H1 (cell line): Measurements from ENCODE around the gene CNNM2. TPM values are rescaled to one million over a fixed set of nuclear protein-coding genes. Genes with fewer than 3 reads are reported as not detected.
"Not testable (repeated sequence)": the region's sequence is repeated elsewhere in the genome, so short reads cannot be mapped to it uniquely, and the experiment has no call there.

ENCODE experiments used
- CTCF ChIA-PET: fragments of 300-600 bp; sonication (Branson Sonifier 250); formaldehyde crosslinking; loops from one replicate; lab custom pipeline; 2021; ENCODE audit not compliant: partially characterized antibody; lab: Charles Lee
- POLR2A ChIA-PET: fragments of 300-600 bp; sonication (Branson Sonifier 250); formaldehyde crosslinking; loops from one replicate; lab custom pipeline; 2021; ENCODE audit warnings: inconsistent platforms; ENCODE audit not compliant: partially characterized antibody; lab: Charles Lee
- DNase-seq, 2 experiments: peaks; one replicate each; pipeline versions ENCODE4 v3.0.0 to v3.0.0-alpha.2; 2010 to 2022; ENCODE audit warnings: low spot score in 2 of 2, low read depth in 1 of 2, mixed read lengths in 1 of 2
- FAIRE-seq: peaks from 2 replicates; lab custom pipeline; 2011; peaks lifted over from hg19 to GRCh38; lab: Jason Lieb, UNC
- H2AFZ ChIP-seq: 2 replicates; pipeline ENCODE4 v1.8.1; 2012; ENCODE audit warnings: low read length, inconsistent platforms
- H2AK5ac ChIP-seq: 2 replicates; pipeline ENCODE4 v1.6.1; 2013; ENCODE audit warnings: low read depth, low read length
- H2BK120ac ChIP-seq: replicated peaks from 2 replicates; pipeline ENCODE3; 2013; ENCODE audit warnings: low read depth, low read length, inconsistent platforms
- H2BK12ac ChIP-seq: 2 replicates; pipeline ENCODE4 v1.6.1; 2013; ENCODE audit warnings: low read depth, low read length
- H2BK15ac ChIP-seq: 2 replicates; pipeline ENCODE4 v1.6.1; 2013; ENCODE audit warnings: low read length
- H2BK20ac ChIP-seq: 2 replicates; pipeline ENCODE4 v1.6.1; 2013; ENCODE audit warnings: low read length
- H2BK5ac ChIP-seq: 2 replicates; pipeline ENCODE4 v1.6.1; 2013; ENCODE audit warnings: low read depth, low read length
- H3K14ac ChIP-seq: 2 replicates; pipeline ENCODE4 v1.6.1; 2013; ENCODE audit warnings: inconsistent platforms; ENCODE audit not compliant: insufficient read length
- H3K18ac ChIP-seq: 2 replicates; pipeline ENCODE4 v1.6.1; 2013; ENCODE audit warnings: low read length; ENCODE audit errors: extremely low read depth
- H3K23ac ChIP-seq: 2 replicates; pipeline ENCODE4 v1.6.1; 2013; ENCODE audit warnings: inconsistent platforms; ENCODE audit not compliant: insufficient read length
- H3K23me2 ChIP-seq: 2 replicates; pipeline ENCODE4 v1.6.1; 2013; ENCODE audit warnings: low read depth, low read length
- H3K27ac ChIP-seq: 2 replicates; pipeline ENCODE4 v1.6.1; 2011; ENCODE audit warnings: low read depth, low read length, inconsistent platforms
- H3K27me3 ChIP-seq, 4 experiments: replicated peaks in 1 of 4; 1 replicate in 1 of 4; 2 replicates in 3 of 4; pipeline versions ENCODE4 v1.6.1 to v1.8.1; 2011 to 2013; ENCODE audit warnings: low read length in 3 of 4, mild to moderate bottlenecking in 3 of 4, inconsistent platforms in 2 of 4, mixed read lengths in 2 of 4, moderate library complexity in 1 of 4; ENCODE audit not compliant: control insufficient read depth in 3 of 4, insufficient read depth in 3 of 4; ENCODE audit errors: extremely low read depth in 1 of 4
- H3K36me3 ChIP-seq, 4 experiments: 2 replicates each; pipeline versions ENCODE4 v1.6.1 to v1.8.1; 2011 to 2013; ENCODE audit warnings: mild to moderate bottlenecking in 4 of 4, low read length in 3 of 4, moderate library complexity in 2 of 4, control low read depth in 1 of 4, inconsistent platforms in 1 of 4; ENCODE audit not compliant: insufficient read depth in 4 of 4, control insufficient read depth in 2 of 4
- H3K4ac ChIP-seq: replicated peaks from 2 replicates; pipeline ENCODE3; 2013; ENCODE audit warnings: low read length, low read depth, mixed read lengths, inconsistent platforms; ENCODE audit not compliant: insufficient read length
- H3K4me1 ChIP-seq, 4 experiments: replicated peaks in 1 of 4; 1 replicate in 1 of 4; 2 replicates in 3 of 4; pipeline versions ENCODE4 v1.6.1 to v1.8.1; 2011 to 2013; ENCODE audit warnings: low read length in 3 of 4, inconsistent platforms in 2 of 4, mixed read lengths in 1 of 4; ENCODE audit not compliant: insufficient read depth in 4 of 4, control insufficient read depth in 3 of 4
- H3K4me2 ChIP-seq, 2 experiments: 2 replicates each; pipeline versions ENCODE4 v1.6.1 to v1.8.1; 2011 to 2013; ENCODE audit warnings: low read depth in 2 of 2, low read length in 2 of 2, control low read depth in 1 of 2, inconsistent platforms in 1 of 2, mild to moderate bottlenecking in 1 of 2; ENCODE audit not compliant: insufficient read depth in 1 of 2
- H3K4me3 ChIP-seq, 4 experiments: fragments of 200-600, 300-600 bp in 1 of 4; sonication (generic), shearing (Covaris generic), sonication (Bioruptor Twin) in 1 of 4; 2 replicates each; pipeline versions ENCODE4 v1.5.1 to v1.8.1; 2011 to 2016; ENCODE audit warnings: low read length in 4 of 4, low read depth in 3 of 4, control low read depth in 2 of 4, inconsistent platforms in 2 of 4, mild to moderate bottlenecking in 2 of 4, mixed read lengths in 1 of 4, moderate library complexity in 1 of 4; ENCODE audit not compliant: insufficient read depth in 2 of 4; ENCODE audit errors: extremely low read depth in 1 of 4
- H3K56ac ChIP-seq: replicated peaks from 2 replicates; pipeline ENCODE3; 2013; ENCODE audit warnings: low read depth, mild to moderate bottlenecking, mixed read lengths, low read length, inconsistent platforms; ENCODE audit not compliant: insufficient read length
- H3K79me1 ChIP-seq: 2 replicates; pipeline ENCODE4 v1.6.1; 2013; ENCODE audit warnings: low read depth, low read length, control low read depth
- H3K79me2 ChIP-seq, 2 experiments: 2 replicates each; pipeline versions ENCODE4 v1.6.1 to v1.8.1; 2012 to 2013; ENCODE audit warnings: low read length in 2 of 2, mild to moderate bottlenecking in 2 of 2, inconsistent platforms in 1 of 2; ENCODE audit not compliant: insufficient read depth in 2 of 2, control insufficient read depth in 1 of 2
- H3K9ac ChIP-seq, 4 experiments: replicated peaks in 1 of 4; 1 replicate in 1 of 4; 2 replicates in 3 of 4; pipeline versions ENCODE4 v1.6.1 to v1.8.1; 2011 to 2013; ENCODE audit warnings: low read depth in 3 of 4, low read length in 3 of 4, control low read depth in 2 of 4, mild to moderate bottlenecking in 2 of 4, moderate library complexity in 2 of 4, inconsistent platforms in 1 of 4; ENCODE audit errors: extremely low read depth in 1 of 4
- H3K9me3 ChIP-seq, 2 experiments: 2 replicates each; pipeline versions ENCODE4 v1.6.1 to v1.8.1; 2012 to 2013; ENCODE audit warnings: mild to moderate bottlenecking in 2 of 2, moderate library complexity in 2 of 2, control low read depth in 1 of 2, inconsistent platforms in 1 of 2, low read depth in 1 of 2, low read length in 1 of 2, mixed read lengths in 1 of 2; ENCODE audit not compliant: insufficient read depth in 2 of 2
- H4K20me1 ChIP-seq, 2 experiments: replicated peaks in 1 of 2; 2 replicates each; pipeline versions ENCODE3 to v1.8.1; 2011 to 2013; ENCODE audit warnings: inconsistent platforms in 2 of 2, low read length in 2 of 2, mild to moderate bottlenecking in 1 of 2; ENCODE audit not compliant: insufficient read depth in 2 of 2, control insufficient read depth in 1 of 2
- H4K5ac ChIP-seq: 2 replicates; pipeline ENCODE4 v1.6.1; 2013; ENCODE audit warnings: low read length, low read depth, mixed read lengths, inconsistent platforms; ENCODE audit not compliant: insufficient read length
- H4K8ac ChIP-seq: 2 replicates; pipeline ENCODE4 v1.8.0; 2013; ENCODE audit warnings: mild to moderate bottlenecking, moderate library complexity, low read length, inconsistent platforms; ENCODE audit not compliant: insufficient read depth; ENCODE audit errors: extremely low read depth
- H4K91ac ChIP-seq: replicated peaks from 2 replicates; pipeline ENCODE3; 2013; ENCODE audit warnings: low read length, mixed read lengths, inconsistent platforms; ENCODE audit not compliant: insufficient read length
- POLR2AphosphoS5 ChIP-seq: IDR thresholded peaks from 2 replicates; pipeline ENCODE4 v1.6.1; 2011; ENCODE audit warnings: low read depth, low read length
- WGBS, 2 experiments: shearing (Covaris generic) in 1 of 2; methylation state at CpG; one replicate each; pipeline versions ENCODE4 v1.1.6 to v1.1.7; 2013 to 2015; ENCODE audit warnings: low lambda C conversion rate in 2 of 2, mixed read lengths in 2 of 2, inconsistent platforms in 1 of 2, low coverage in 1 of 2, missing lambda C conversion rate in 1 of 2; ENCODE audit not compliant: insufficient replicate concordance in 2 of 2, insufficient coverage in 1 of 2, insufficient read length in 1 of 2; ENCODE audit errors: extremely low coverage in 1 of 2, missing lambda C conversion rate in 1 of 2; 5-methylcytosine and 5-hydroxymethylcytosine counted together
- polyA plus RNA-seq, 7 experiments: library from polyadenylated mRNA; depleted of rRNA in 3 of 7; stranded (reverse) in 5 of 7; unstranded in 2 of 7; fragments of >200 nt in 5 of 7; fragments of 200-250 nt in 2 of 7; gene quantifications; 1 replicate in 5 of 7; 2 replicates in 1 of 7; 4 replicates in 1 of 7; pipeline versions ENCODE4 v1.2.1 to v1.2.3, GENCODE V29; 2011 to 2013; ENCODE audit warnings: missing spikeins in 2 of 7, mixed read lengths in 2 of 7
- total RNA-seq: library from RNA; stranded (reverse); fragmentation: NEBNext Ultra II Directional; extraction: Animal tissue kit (Norgen Biotek cat#: 25700); gene quantifications from 2 replicates; pipeline ENCODE4 v1.2.1, GENCODE V29; 2021
- TF ChIP-seq, protein P1 (sequence below): IDR thresholded peaks from 2 replicates; pipeline ENCODE4 v1.6.1; 2012; ENCODE audit warnings: inconsistent platforms

The CNNM2 gene
- total and polyA plus RNA-seq, 2 of the 8 experiments (the other 6 are each of a cell fraction or from before 2014, with no cell fraction given): 7.3 to 23.6 TPM

- H4K20me1 ChIP-seq: no peaks in the 10 kb centered on the region
- H2BK12ac ChIP-seq: no peak overlapping the region
- no peak overlapping the region for H3K27ac ChIP-seq
- H3K23ac ChIP-seq: no peak overlapping the region
- no peak overlapping the region for H2BK5ac ChIP-seq
- H3K36me3 ChIP-seq: no peaks in the 10 kb centered on the region
- H3K4me1 ChIP-seq: no peaks in the 10 kb centered on the region
- H3K9ac ChIP-seq: no peak overlapping the region
- FAIRE-seq (no peak), DNase-seq (no peak)
- H4K8ac ChIP-seq: no peak overlapping the region
- H3K23me2 ChIP-seq: no peaks in the 10 kb centered on the region
- H3K4me3 ChIP-seq: no peak overlapping the region
- H3K9me3 ChIP-seq: no peaks in the 10 kb centered on the region
- H4K5ac ChIP-seq: no peak overlapping the region
- TF ChIP-seq, protein P1, sequence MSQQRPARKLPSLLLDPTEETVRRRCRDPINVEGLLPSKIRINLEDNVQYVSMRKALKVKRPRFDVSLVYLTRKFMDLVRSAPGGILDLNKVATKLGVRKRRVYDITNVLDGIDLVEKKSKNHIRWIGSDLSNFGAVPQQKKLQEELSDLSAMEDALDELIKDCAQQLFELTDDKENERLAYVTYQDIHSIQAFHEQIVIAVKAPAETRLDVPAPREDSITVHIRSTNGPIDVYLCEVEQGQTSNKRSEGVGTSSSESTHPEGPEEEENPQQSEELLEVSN: no peak
- no peak for TF ChIP-seq POLR2AphosphoS5
- CTCF ChIA-PET: no interaction called here
- H3K56ac ChIP-seq: no peak overlapping the region
- POLR2A ChIA-PET: no interaction called here
- H3K14ac ChIP-seq: no peak overlapping the region
- H3K79me1 ChIP-seq: no peaks in the 10 kb centered on the region
- no peaks in the 10 kb centered on the region for H3K27me3 ChIP-seq
- H3K79me2 ChIP-seq: no peaks in the 10 kb centered on the region; a peak in 1 of 4 replicates
- H3K18ac ChIP-seq: no peak overlapping the region
- no peak overlapping the region for H3K4ac ChIP-seq
- no peak overlapping the region for H4K91ac ChIP-seq
- no peak overlapping the region for H2BK120ac ChIP-seq
- 100% methylated on average over 2 of the region's 2 CpGs; no CpG with 5 or more reads in 1 of the 2 experiments for WGBS, 2 experiments
- H2BK20ac ChIP-seq: no peak overlapping the region
- H2BK15ac ChIP-seq: no peak overlapping the region
- no peak overlapping the region for H2AFZ ChIP-seq
- H3K4me2 ChIP-seq: no peak overlapping the region
- no peak overlapping the region for H2AK5ac ChIP-seq
Measured at GRCh38 chr10:102963756-102964025, 45.6 kb downstream of the CNNM2 start.

DNA sequence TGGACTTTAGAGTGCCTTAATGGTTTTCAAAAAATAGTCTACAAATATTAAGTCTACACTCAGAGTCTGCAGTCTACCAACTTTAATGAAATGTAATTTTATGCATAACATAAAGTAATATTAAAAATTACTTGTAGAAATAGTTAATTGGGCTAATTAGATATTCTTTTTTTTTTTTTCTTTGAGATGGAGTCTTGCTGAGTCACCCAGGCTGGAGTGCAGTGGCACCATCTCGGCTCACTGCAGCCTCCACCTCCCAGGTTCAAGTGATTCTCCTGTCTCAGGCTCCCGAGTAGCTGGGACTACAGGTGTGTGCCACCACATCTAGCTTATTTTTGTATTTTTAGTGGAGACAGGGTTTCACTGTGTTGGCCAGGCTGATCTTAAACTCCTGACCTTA lies 46.0 kb downstream of the CNNM2 start:
- CTCF ChIA-PET: interaction anchor here (1.1 kb wide), 1 partner anchor 135 kb away, joined by 4 read pairs; no protein-coding TSS in a partner anchor
- H3K4ac ChIP-seq: not testable (repeated sequence)
- WGBS, 2 experiments: 96% methylated on average over 2 of the region's 2 CpGs; no CpG with 5 or more reads in 1 of the 2 experiments

More for the DNA sequence above, 46.0 kb downstream of the CNNM2 start:
- H3K4me3 ChIP-seq, H3K36me3 ChIP-seq, H4K8ac ChIP-seq, FAIRE-seq, H4K20me1 ChIP-seq, H2BK20ac ChIP-seq, H2AK5ac ChIP-seq, H3K79me2 ChIP-seq, H3K9ac ChIP-seq, H2BK120ac ChIP-seq, H4K91ac ChIP-seq, H3K27ac ChIP-seq, H3K4me2 ChIP-seq, H2BK5ac ChIP-seq, H3K14ac ChIP-seq, H2AFZ ChIP-seq, H3K23ac ChIP-seq, H4K5ac ChIP-seq, H3K23me2 ChIP-seq, H3K27me3 ChIP-seq, H3K4me1 ChIP-seq, DNase-seq, H2BK12ac ChIP-seq, H2BK15ac ChIP-seq, H3K9me3 ChIP-seq, H3K56ac ChIP-seq, H3K18ac ChIP-seq, POLR2A ChIA-PET, H3K79me1 ChIP-seq: not testable (repeated sequence)
